ENCODE measurements around the gene NFIX.

NFIX gene

GRCh38 chr19:13036366-13036976 is 41.2 kb downstream of the NFIX start:
- DNase-seq (ENCODE audit: low read depth in 2 of 2), result no peak

GRCh38 chr19:13037161-13037560 is 41.9 kb downstream of the NFIX start:
- DNase-seq (ENCODE audit: low read depth in 2 of 2), result no peak

GRCh38 chr19:13037731-13038130 is 42.5 kb downstream of the NFIX start:
- no peak for DNase-seq (ENCODE audit: low read depth in 2 of 2)

- no peak for DNase-seq (ENCODE audit: low read depth in 2 of 2)
Observed at GRCh38 chr19:13038306-13039210, 43.3 kb downstream of the NFIX start.

- DNase-seq (ENCODE audit: low read depth in 2 of 2), result no peak
Observed at GRCh38 chr19:13039211-13039789, 44.0 kb downstream of the NFIX start.

- no peak for DNase-seq (ENCODE audit: low read depth in 2 of 2)
Observed at GRCh38 chr19:13040232-13040947, 45.1 kb downstream of the NFIX start.

GRCh38 chr19:13040948-13041292 is 45.6 kb downstream of the NFIX start:
- DNase-seq (ENCODE audit: low read depth in 2 of 2), result no peak

- no peak for DNase-seq (ENCODE audit: low read depth in 2 of 2)
Observed at GRCh38 chr19:13042443-13043130, 47.3 kb downstream of the NFIX start.

GRCh38 chr19:13043285-13043684 is 48.0 kb downstream of the NFIX start:
- DNase-seq (ENCODE audit: low read depth in 2 of 2), result no peak

GRCh38 chr19:13044231-13044836 is 49.1 kb downstream of the NFIX start:
- no peak for DNase-seq (ENCODE audit: low read depth in 2 of 2)

- DNase-seq (ENCODE audit: low read depth in 2 of 2), result no peak
Observed at GRCh38 chr19:13045812-13046211, 50.5 kb downstream of the NFIX start.

GRCh38 chr19:13047374-13047773 is 52.1 kb downstream of the NFIX start:
- DNase-seq (ENCODE audit: low read depth in 2 of 2), result no peak

GRCh38 chr19:13050274-13050673 is 55.0 kb downstream of the NFIX start:
- no peak for DNase-seq (ENCODE audit: low read depth in 2 of 2)

- no peak for DNase-seq (ENCODE audit: low read depth in 2 of 2)
Observed at GRCh38 chr19:13051557-13052165, 56.4 kb downstream of the NFIX start.

GRCh38 chr19:13052447-13053175 is 57.3 kb downstream of the NFIX start:
- no peak for DNase-seq (ENCODE audit: low read depth in 2 of 2)

- DNase-seq (ENCODE audit: low read depth in 2 of 2), result no peak
Observed at GRCh38 chr19:13053238-13053637, 58.0 kb downstream of the NFIX start.

GRCh38 chr19:13053761-13054625 is 58.7 kb downstream of the NFIX start:
- peak; percentile 89 to 90 for DNase-seq (ENCODE audit: low read depth in 2 of 2)

- DNase-seq (ENCODE audit: low read depth in 2 of 2), result no peak
Observed at GRCh38 chr19:13054626-13055212, 59.4 kb downstream of the NFIX start.
